H9 (cell line): ENCODE results near the gene ENO4. TPM values are rescaled to one million over a fixed set of nuclear protein-coding genes. Genes with fewer than 3 reads are reported as not detected.

Source experiments
- DNase-seq: peaks from one replicate; pipeline ENCODE4 v3.0.0-alpha.2; 2017
- H2AFZ ChIP-seq: one replicate; pipeline ENCODE4 v1.6.1; 2013; ENCODE audit warnings: mild to moderate bottlenecking, low read length, control low read depth, moderate library complexity
- H2AK5ac ChIP-seq: 2 replicates; pipeline ENCODE4 v1.6.1; 2013; ENCODE audit warnings: low read length, control low read depth, mixed read lengths; ENCODE audit not compliant: insufficient read length
- H2BK120ac ChIP-seq: one replicate; pipeline ENCODE4 v1.6.1; 2013; ENCODE audit warnings: low read depth, mild to moderate bottlenecking, low read length, control low read depth, inconsistent platforms; ENCODE audit not compliant: poor library complexity, severe bottlenecking
- H2BK12ac ChIP-seq: 2 replicates; pipeline ENCODE4 v1.6.1; 2013; ENCODE audit warnings: low read length, control low read depth, mixed read lengths, low read depth; ENCODE audit not compliant: insufficient read length
- H2BK15ac ChIP-seq: 2 replicates; pipeline ENCODE4 v1.6.1; 2013; ENCODE audit warnings: low read depth, low read length, control low read depth
- H2BK20ac ChIP-seq: one replicate; pipeline ENCODE4 v1.6.1; 2013; ENCODE audit warnings: low read depth, mild to moderate bottlenecking, low read length, control low read depth, inconsistent platforms; ENCODE audit not compliant: poor library complexity, severe bottlenecking
- H2BK5ac ChIP-seq: 2 replicates; pipeline ENCODE4 v1.6.1; 2013; ENCODE audit warnings: low read length, control low read depth, mixed read lengths; ENCODE audit not compliant: insufficient read length
- H3K14ac ChIP-seq: 2 replicates; pipeline ENCODE4 v1.6.1; 2013; ENCODE audit warnings: low read length, control low read depth; ENCODE audit not compliant: insufficient read depth
- H3K18ac ChIP-seq: 2 replicates; pipeline ENCODE4 v1.6.1; 2013; ENCODE audit warnings: low read depth, mild to moderate bottlenecking, mixed read lengths, low read length, control low read depth; ENCODE audit not compliant: insufficient read length
- H3K23ac ChIP-seq: 2 replicates; pipeline ENCODE4 v1.6.1; 2013; ENCODE audit warnings: low read length, control low read depth, mixed read lengths, low read depth; ENCODE audit not compliant: insufficient read length
- H3K23me2 ChIP-seq: 2 replicates; pipeline ENCODE4 v1.6.1; 2013; ENCODE audit warnings: low read depth, mild to moderate bottlenecking, mixed read lengths, low read length, control low read depth; ENCODE audit not compliant: insufficient read length, poor library complexity, severe bottlenecking
- H3K27ac ChIP-seq: 2 replicates; pipeline ENCODE4 v1.5.1; 2013; ENCODE audit warnings: low read length, control low read depth, mixed read lengths, low read depth; ENCODE audit not compliant: insufficient read length
- H3K27me3 ChIP-seq: 2 replicates; pipeline ENCODE4 v1.6.1; 2013; ENCODE audit warnings: low read length, control low read depth, inconsistent platforms; ENCODE audit not compliant: insufficient read depth
- H3K4ac ChIP-seq: 2 replicates; pipeline ENCODE4 v1.6.1; 2013; ENCODE audit warnings: low read depth, mild to moderate bottlenecking, control low read depth, inconsistent platforms, low read length, moderate library complexity
- H3K4me1 ChIP-seq: 2 replicates; pipeline ENCODE4 v1.6.1; 2013; ENCODE audit warnings: low read length, control low read depth, inconsistent platforms; ENCODE audit not compliant: insufficient read depth
- H3K4me2 ChIP-seq: 2 replicates; pipeline ENCODE4 v1.6.1; 2013; ENCODE audit warnings: low read length, control low read depth, mixed read lengths; ENCODE audit not compliant: insufficient read length, insufficient read depth
- H3K56ac ChIP-seq: 2 replicates; pipeline ENCODE4 v1.6.1; 2013; ENCODE audit warnings: low read depth, mild to moderate bottlenecking, mixed read lengths, low read length, control low read depth; ENCODE audit not compliant: insufficient read length
- H3K79me1 ChIP-seq: 2 replicates; pipeline ENCODE4 v1.6.1; 2013; ENCODE audit warnings: low read depth, mild to moderate bottlenecking, moderate library complexity, low read length, control low read depth, inconsistent platforms; ENCODE audit not compliant: insufficient read depth, poor library complexity, severe bottlenecking
- H3K79me2 ChIP-seq: 2 replicates; pipeline ENCODE4 v1.6.1; 2013; ENCODE audit warnings: low read length, control low read depth, inconsistent platforms; ENCODE audit not compliant: insufficient read depth
- H3K9ac ChIP-seq: 2 replicates; pipeline ENCODE4 v1.6.1; 2013; ENCODE audit warnings: low read length, control low read depth, mixed read lengths; ENCODE audit not compliant: insufficient read length; ENCODE audit errors: extremely low read depth
- H3K9me3 ChIP-seq: one replicate; pipeline ENCODE4 v1.6.1; 2013; ENCODE audit warnings: low read depth, low read length, inconsistent platforms; ENCODE audit not compliant: control insufficient read depth
- H3T11ph ChIP-seq: one replicate; pipeline ENCODE4 v1.6.1; 2013; ENCODE audit warnings: mild to moderate bottlenecking, low read length, control low read depth, inconsistent platforms
- H4K20me1 ChIP-seq: one replicate; pipeline ENCODE4 v1.6.1; 2013; ENCODE audit not compliant: control insufficient read depth, insufficient read length, insufficient read depth
- H4K5ac ChIP-seq: 2 replicates; pipeline ENCODE4 v1.6.1; 2013; ENCODE audit warnings: low read depth, mild to moderate bottlenecking, mixed read lengths, low read length, control low read depth; ENCODE audit not compliant: insufficient read length
- H4K8ac ChIP-seq: replicated peaks from 2 replicates; pipeline ENCODE4 v1.6.1; 2013; ENCODE audit warnings: low read length, control low read depth, mixed read lengths, low read depth; ENCODE audit not compliant: insufficient read length
- H4K91ac ChIP-seq: 2 replicates; pipeline ENCODE4 v1.6.1; 2013; ENCODE audit warnings: low read depth, mild to moderate bottlenecking, moderate library complexity, mixed read lengths, low read length, control low read depth; ENCODE audit not compliant: insufficient read length
- H3K27ac Mint-ChIP-seq, 3 experiments: 2 replicates in 2 of 3; 3 replicates in 1 of 3; pipeline ENCODE4 v1.8.0; 2020 to 2021; ENCODE audit warnings: mixed read lengths in 3 of 3, mild to moderate bottlenecking in 1 of 3, moderate library complexity in 1 of 3
- H3K27me3 Mint-ChIP-seq: 2 replicates; pipeline ENCODE4 v1.8.0; 2021; ENCODE audit warnings: low read depth, mild to moderate bottlenecking, moderate library complexity, mixed read lengths
- H3K36me3 Mint-ChIP-seq, 3 experiments: 2 replicates in 2 of 3; 3 replicates in 1 of 3; pipeline ENCODE4 v1.8.0; 2020 to 2021; ENCODE audit warnings: low read depth in 3 of 3, mixed read lengths in 3 of 3; ENCODE audit not compliant: insufficient read depth in 1 of 3
- H3K4me1 Mint-ChIP-seq, 2 experiments: 2 replicates each; pipeline ENCODE4 v1.8.0; 2020; ENCODE audit warnings: mixed read lengths in 2 of 2
- H3K4me3 Mint-ChIP-seq, 2 experiments: 2 replicates in 1 of 2; 3 replicates in 1 of 2; pipeline ENCODE4 v1.8.0; 2020 to 2021; ENCODE audit warnings: mild to moderate bottlenecking in 2 of 2, mixed read lengths in 2 of 2, moderate library complexity in 1 of 2
- H3K9me3 Mint-ChIP-seq, 2 experiments: 2 replicates in 1 of 2; 3 replicates in 1 of 2; pipeline ENCODE4 v1.8.0; 2020; ENCODE audit warnings: mild to moderate bottlenecking in 2 of 2, mixed read lengths in 2 of 2, moderate library complexity in 1 of 2
- WGBS: extraction: QIAGEN DNeasy Blood & Tissue Kit; methylation state at CpG from one replicate; pipeline ENCODE4 v1.1.7; 2013; ENCODE audit warnings: missing lambda C conversion rate, low lambda C conversion rate, mixed read lengths; ENCODE audit not compliant: insufficient read length; ENCODE audit errors: extremely low coverage; 5-methylcytosine and 5-hydroxymethylcytosine counted together
- total RNA-seq: library from RNA; stranded (reverse); gene quantifications from 2 replicates; pipeline ENCODE4 v1.2.1, GENCODE V29; 2021
- TF ChIP-seq, protein P1 (sequence below): fragments of 200-600 bp; sonication (generic); conservative IDR thresholded peaks from 3 replicates; pipeline ENCODE4 v1.8.0; 2021; ENCODE audit warnings: antibody characterized with exemption, mild to moderate bottlenecking

ENO4 gene
- total RNA-seq, 1 experiment from 2014 or later, result 0.26 TPM

DNA sequence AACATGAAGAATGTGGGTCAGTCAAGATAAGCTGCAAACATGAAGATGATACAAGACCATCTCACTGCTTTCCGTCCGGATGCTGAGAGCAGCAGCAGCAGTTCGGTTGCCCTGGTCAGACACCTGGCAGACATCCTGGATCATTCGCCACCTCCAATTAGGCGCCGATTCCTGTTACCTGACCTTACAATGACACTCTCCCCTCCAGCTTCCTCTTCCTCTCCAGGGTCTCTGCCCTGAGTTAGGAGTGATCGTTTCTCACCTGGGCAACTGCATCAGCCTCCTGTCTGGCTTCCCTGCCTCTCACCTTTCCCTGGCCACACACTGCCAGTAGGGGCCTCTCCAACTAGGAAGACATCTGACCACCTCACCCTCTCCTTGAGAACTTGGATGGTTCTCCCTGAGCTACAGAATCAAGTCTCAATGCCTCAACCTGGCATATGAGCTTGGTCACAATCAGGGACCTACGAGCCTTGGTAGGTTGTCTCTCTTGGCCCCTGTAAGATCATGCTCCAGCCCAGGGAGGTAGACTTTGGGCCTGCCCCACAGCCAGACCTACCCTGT, 31.4 kb upstream of the ENO4 start:
- no peak overlapping the region for H4K5ac ChIP-seq
- no peak overlapping the region for H2BK15ac ChIP-seq
- DNase-seq, result no peak
- H3K14ac ChIP-seq, result no peak overlapping the region
- no peak overlapping the region for H3K4ac ChIP-seq
- H2BK20ac ChIP-seq, result no peak overlapping the region
- H3K27me3 Mint-ChIP-seq, result peaks cover 34% of the 10 kb centered on the region
- H2AFZ ChIP-seq, result no peak overlapping the region
- H3K23me2 ChIP-seq, result no peaks in the 10 kb centered on the region
- H2BK5ac ChIP-seq, result no peak overlapping the region
- no peaks in the 10 kb centered on the region; a peak in 2 of 5 replicates for H3K9me3 Mint-ChIP-seq
- no peak overlapping the region for H2AK5ac ChIP-seq
- no peak overlapping the region for H3T11ph ChIP-seq
- H3K27ac Mint-ChIP-seq, result no peak overlapping the region
- H2BK120ac ChIP-seq, result no peak overlapping the region
- no peaks in the 10 kb centered on the region for H3K4me1 ChIP-seq
- no peak overlapping the region for H3K56ac ChIP-seq
- no peak overlapping the region for H4K91ac ChIP-seq
- TF ChIP-seq, protein P1, sequence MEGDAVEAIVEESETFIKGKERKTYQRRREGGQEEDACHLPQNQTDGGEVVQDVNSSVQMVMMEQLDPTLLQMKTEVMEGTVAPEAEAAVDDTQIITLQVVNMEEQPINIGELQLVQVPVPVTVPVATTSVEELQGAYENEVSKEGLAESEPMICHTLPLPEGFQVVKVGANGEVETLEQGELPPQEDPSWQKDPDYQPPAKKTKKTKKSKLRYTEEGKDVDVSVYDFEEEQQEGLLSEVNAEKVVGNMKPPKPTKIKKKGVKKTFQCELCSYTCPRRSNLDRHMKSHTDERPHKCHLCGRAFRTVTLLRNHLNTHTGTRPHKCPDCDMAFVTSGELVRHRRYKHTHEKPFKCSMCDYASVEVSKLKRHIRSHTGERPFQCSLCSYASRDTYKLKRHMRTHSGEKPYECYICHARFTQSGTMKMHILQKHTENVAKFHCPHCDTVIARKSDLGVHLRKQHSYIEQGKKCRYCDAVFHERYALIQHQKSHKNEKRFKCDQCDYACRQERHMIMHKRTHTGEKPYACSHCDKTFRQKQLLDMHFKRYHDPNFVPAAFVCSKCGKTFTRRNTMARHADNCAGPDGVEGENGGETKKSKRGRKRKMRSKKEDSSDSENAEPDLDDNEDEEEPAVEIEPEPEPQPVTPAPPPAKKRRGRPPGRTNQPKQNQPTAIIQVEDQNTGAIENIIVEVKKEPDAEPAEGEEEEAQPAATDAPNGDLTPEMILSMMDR, result no peak
- no CpG with 5 or more reads among the region's 8 CpGs for WGBS
- H3K9me3 ChIP-seq, result no peaks in the 10 kb centered on the region
- H3K9ac ChIP-seq, result no peak overlapping the region
- no peaks in the 10 kb centered on the region for H3K79me1 ChIP-seq
- H3K27me3 ChIP-seq, result no peaks in the 10 kb centered on the region
- H4K8ac ChIP-seq, result no peak overlapping the region
- no peak overlapping the region for H3K23ac ChIP-seq
- H3K79me2 ChIP-seq, result no peaks in the 10 kb centered on the region
- H4K20me1 ChIP-seq, result no peaks in the 10 kb centered on the region
- no peak overlapping the region for H3K4me3 Mint-ChIP-seq
- no peak overlapping the region for H2BK12ac ChIP-seq
- H3K4me2 ChIP-seq, result no peak overlapping the region
- no peak overlapping the region for H3K27ac ChIP-seq
- peaks cover 30 to 32% of the 10 kb centered on the region in 2 experiments for H3K4me1 Mint-ChIP-seq
- no peak overlapping the region for H3K18ac ChIP-seq
- peaks cover 0 to 18% (median 0%) of the 10 kb centered on the region in 3 experiments; a peak in 3 of 7 replicates for H3K36me3 Mint-ChIP-seq
